ENCODE data around the gene ZNF780B.
A peak's percentile ranks its signal among the peaks of the same experiment; 100 is the strongest.

Gene ZNF780B

GRCh38 chr19:40055832-40056504 lies at the start of gene ZNF780B:
Gene ZNF780B (minus strand): TSS chr19:40056231. CDS start chr19:40050332, 5,899 bp downstream.
- peak; percentile 40 to 47 for DNase-seq (ENCODE audit: low read depth in 2 of 2, low spot score in 1 of 2)

DNA sequence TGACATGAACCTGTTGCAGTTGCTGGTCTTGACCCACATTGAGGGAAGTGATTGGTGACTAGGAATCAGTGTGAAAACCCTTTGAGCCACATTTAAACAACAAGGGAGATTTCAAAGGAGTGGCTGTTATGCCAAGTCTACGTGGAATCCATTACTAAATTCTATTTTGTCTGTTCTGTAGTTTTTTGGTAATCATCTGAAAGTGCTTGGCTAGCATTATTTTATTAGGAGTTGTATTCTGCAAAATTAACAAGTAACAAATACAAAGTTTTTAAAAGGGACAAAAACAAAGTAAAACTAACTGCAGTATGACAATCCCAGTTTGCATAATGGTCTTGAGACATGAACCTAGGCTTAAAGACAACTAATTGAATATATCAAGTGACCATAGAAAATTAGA lies 48.7 kb upstream of the ZNF780B start:
- DNase-seq (ENCODE audit: low read depth in 2 of 2, low spot score in 1 of 2) = no peak

GRCh38 chr19:40103600-40103999 lies 47.6 kb upstream of the ZNF780B start:
- no peak for DNase-seq (ENCODE audit: low read depth in 2 of 2, low spot score in 1 of 2)

DNA sequence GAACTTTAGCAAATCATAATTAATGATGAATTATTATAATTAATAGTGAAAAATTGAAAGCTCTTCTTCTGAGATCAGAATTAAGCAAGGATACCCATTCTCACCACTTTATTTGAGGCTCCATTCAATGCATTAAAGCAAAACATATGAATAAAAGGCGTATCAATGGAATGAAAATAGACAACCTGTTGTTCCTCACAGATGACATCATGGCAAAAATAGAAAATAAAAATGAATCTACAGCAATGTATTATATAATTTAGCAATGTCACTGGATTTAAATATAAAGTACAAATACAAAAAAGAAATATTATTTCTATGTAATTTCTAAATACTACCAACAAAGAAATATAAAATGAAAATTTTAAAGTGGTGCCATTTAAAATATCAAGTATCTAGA lies 45.8 kb upstream of the ZNF780B start:
- DNase-seq (ENCODE audit: low read depth in 2 of 2, low spot score in 1 of 2) = no peak

DNA sequence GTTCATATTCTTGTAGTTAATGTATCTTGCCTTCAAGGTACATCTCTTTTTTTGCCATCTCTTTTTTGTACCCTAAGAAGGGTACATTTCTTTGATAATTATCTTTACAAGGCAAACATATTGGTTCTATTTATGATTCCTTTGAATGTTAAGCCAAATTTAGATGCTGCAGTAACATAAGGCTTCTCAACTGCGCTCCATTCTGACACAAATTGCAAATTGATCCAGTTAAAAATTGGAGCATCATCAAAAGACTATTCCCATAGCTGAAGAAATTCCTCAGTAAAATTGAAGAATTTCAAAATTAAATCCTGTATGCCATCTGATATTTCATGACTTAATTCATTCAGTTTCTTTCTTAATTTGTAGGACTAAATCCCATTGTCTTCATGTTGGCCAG lies 37.4 kb upstream of the ZNF780B start:
- no peak for DNase-seq (ENCODE audit: low read depth in 2 of 2, low spot score in 1 of 2)

- DNase-seq (ENCODE audit: low read depth in 2 of 2, low spot score in 1 of 2) = no peak
These were observed 35.4 kb upstream of the ZNF780B start for GRCh38 chr19:40091205-40092129.

GRCh38 chr19:40090241-40091204 lies 34.5 kb upstream of the ZNF780B start, which contains the start of gene ZNF780A:
Gene ZNF780A (minus strand): TSS chr19:40090943. CDS start chr19:40084753, 6,190 bp downstream.
- DNase-seq (ENCODE audit: low read depth in 2 of 2, low spot score in 1 of 2) = peak; percentile 53 to 54

- DNase-seq (ENCODE audit: low read depth in 2 of 2, low spot score in 1 of 2) = no peak
These were observed 33.4 kb upstream of the ZNF780B start for GRCh38 chr19:40089462-40089861.

DNA sequence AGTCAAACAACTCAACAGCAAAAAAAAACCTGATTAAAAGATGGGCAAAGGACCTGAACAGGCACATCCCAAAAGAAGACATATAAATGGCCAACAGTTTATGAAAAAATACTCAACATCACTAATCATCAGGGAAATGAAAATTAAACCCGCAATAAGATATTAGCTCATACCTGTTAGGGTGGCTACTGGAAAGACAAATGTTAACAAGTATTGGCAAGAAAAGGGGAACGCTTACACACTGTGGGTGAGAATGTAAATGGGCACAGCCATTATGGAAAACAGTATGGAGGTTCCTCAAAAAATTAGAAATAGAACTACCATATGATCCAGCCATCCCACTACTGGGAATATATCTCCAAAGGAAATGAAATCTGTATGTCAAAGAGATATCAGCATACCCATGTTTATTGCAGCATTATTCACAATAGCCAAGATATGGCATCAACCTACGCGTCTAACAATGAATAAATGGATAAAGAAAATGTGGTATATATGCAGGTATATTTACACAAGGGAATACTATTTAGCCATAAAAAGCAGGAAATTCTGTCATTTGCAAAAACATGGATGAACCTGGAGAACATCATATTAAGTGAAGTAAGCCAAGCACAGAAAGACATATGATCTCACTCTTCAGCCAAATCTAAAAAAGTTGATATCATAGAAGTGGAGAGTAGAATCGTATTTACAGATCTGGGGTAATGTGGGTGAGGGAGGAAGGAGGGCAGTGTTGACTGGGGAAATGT lies 32.4 kb upstream of the ZNF780B start:
- DNase-seq (ENCODE audit: low read depth in 2 of 2, low spot score in 1 of 2) = no peak

- DNase-seq (ENCODE audit: low read depth in 2 of 2, low spot score in 1 of 2) = no peak
These were observed 28.9 kb upstream of the ZNF780B start for GRCh38 chr19:40084948-40085347.

GRCh38 chr19:40081411-40081810 lies 25.4 kb upstream of the ZNF780B start:
- DNase-seq (ENCODE audit: low read depth in 2 of 2, low spot score in 1 of 2) = no peak

DNA sequence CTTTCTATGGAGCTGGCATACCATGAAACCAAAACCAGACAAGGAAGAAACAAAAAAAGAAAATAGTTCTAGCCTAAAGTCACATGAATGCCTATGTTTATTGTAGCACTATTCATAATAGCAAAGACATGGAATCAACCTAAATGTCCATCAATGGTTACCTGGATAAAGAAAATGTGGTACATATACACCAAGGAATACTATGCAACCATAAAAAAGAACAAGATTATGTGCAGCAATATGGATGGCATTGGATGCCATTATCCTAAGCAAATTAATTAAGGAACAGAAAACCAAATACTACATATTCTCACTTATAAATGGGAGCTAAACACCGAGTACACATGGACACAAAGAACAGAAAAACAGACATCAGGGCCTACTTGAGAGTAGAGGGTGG lies 24.3 kb upstream of the ZNF780B start:
- no peak for DNase-seq (ENCODE audit: low read depth in 2 of 2, low spot score in 1 of 2)

GRCh38 chr19:40078377-40078776 lies 22.3 kb upstream of the ZNF780B start:
- no peak for DNase-seq (ENCODE audit: low read depth in 2 of 2, low spot score in 1 of 2)

- DNase-seq (ENCODE audit: low read depth in 2 of 2, low spot score in 1 of 2) = no peak
These were observed 14.0 kb upstream of the ZNF780B start for GRCh38 chr19:40070058-40070457.

- no peak for DNase-seq (ENCODE audit: low read depth in 2 of 2, low spot score in 1 of 2)
These were observed 3.6 kb upstream of the ZNF780B start for GRCh38 chr19:40059624-40060023.

DNA sequence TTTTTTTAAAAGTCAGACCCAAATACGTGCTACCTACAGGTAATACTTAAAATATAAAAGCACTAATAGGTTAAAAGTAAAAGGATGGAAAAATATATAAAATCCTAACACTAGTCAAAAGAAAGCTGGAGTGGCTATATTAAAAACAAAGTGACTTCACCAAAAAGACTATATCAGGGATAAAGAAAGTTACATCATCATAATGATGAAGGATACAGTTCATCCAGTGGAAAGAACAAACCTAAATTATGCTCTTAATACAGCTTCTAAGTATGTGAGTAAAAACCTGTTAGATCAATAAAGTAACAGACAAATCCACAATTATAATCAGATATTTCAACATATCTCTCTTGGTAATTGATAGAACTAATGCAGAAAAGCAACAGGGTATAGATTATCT lies 1.1 kb upstream of the ZNF780B start:
- no peak for DNase-seq (ENCODE audit: low read depth in 2 of 2, low spot score in 1 of 2)

- no peak for DNase-seq (ENCODE audit: low read depth in 2 of 2, low spot score in 1 of 2)
These were observed 474 bp upstream of the ZNF780B start for GRCh38 chr19:40056505-40056904.

DNA sequence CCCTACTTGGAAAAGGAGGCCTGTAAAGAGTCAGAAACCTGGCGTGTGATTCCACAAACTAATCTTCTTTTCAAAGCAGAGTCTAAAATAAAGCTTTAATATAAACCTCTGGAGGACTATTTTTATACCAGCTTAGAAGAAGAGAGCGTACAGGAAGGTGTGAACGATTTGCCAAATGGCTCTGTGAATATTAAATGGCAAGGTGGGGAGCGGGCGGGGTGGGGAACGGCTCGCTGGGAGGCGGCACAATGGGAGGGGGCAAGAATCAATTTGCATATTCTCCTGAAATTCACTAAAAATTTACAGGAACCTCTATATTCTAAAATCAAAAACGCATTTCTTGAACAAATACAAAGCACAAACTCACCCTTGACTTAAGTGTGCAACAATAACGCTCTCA lies 982 bp downstream of the ZNF780B start:
- no peak for DNase-seq (ENCODE audit: low read depth in 2 of 2, low spot score in 1 of 2)

DNA sequence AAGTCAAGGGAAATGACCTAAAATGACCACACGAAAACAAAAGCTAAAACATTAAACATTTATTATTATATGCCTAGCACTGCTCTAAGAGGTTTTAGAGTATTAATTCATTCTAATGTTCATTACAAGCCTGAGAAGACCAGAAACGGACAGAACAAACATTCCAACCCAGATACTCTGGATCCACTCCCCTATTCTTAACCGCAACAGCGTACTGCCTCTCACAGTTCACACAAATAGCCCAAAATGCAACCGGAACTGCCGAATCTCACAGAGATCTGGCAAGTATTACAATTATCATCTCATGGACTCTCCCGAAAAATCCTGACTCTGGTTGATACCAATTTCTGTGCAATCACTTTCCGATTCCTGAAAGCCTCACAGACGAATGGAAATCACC lies 1.4 kb downstream of the ZNF780B start:
- DNase-seq (ENCODE audit: low read depth in 2 of 2, low spot score in 1 of 2) = no peak

GRCh38 chr19:40053491-40053890 lies 2.5 kb downstream of the ZNF780B start:
- DNase-seq (ENCODE audit: low read depth in 2 of 2, low spot score in 1 of 2) = no peak
